Astrocyte (in vitro differentiated cells and primary cell): ENCODE results near the gene TPPP2. TPM values are rescaled to one million over a fixed set of nuclear protein-coding genes. Genes with fewer than 3 reads are reported as not detected.

ENCODE experiments used
- DNase-seq: peaks from one replicate; pipeline ENCODE4 v3.0.0-alpha.2; 2010; ENCODE audit warnings: low read depth
- FAIRE-seq: peaks from 2 replicates; lab custom pipeline; 2011; peaks lifted over from hg19 to GRCh38; lab: Jason Lieb, UNC
- H2AFZ ChIP-seq: 2 replicates; pipeline ENCODE4 v1.6.0; 2012; ENCODE audit warnings: low read depth, low read length, inconsistent platforms
- H3K27ac ChIP-seq: 2 replicates; pipeline ENCODE4 v1.5.1; 2011; ENCODE audit warnings: low read depth, low read length, inconsistent platforms
- H3K27me3 ChIP-seq: 2 replicates; pipeline ENCODE4 v1.6.0; 2011; ENCODE audit warnings: low read length, inconsistent platforms; ENCODE audit not compliant: insufficient read depth
- H3K36me3 ChIP-seq: 2 replicates; pipeline ENCODE4 v1.5.1; 2011; ENCODE audit warnings: low read length, inconsistent platforms; ENCODE audit not compliant: insufficient read depth
- H3K4me1 ChIP-seq: 2 replicates; pipeline ENCODE4 v1.5.1; 2011; ENCODE audit warnings: low read length, inconsistent platforms; ENCODE audit not compliant: insufficient read depth
- H3K4me2 ChIP-seq: 2 replicates; pipeline ENCODE4 v1.6.0; 2012; ENCODE audit warnings: low read length, inconsistent platforms
- H3K4me3 ChIP-seq: 2 replicates; pipeline ENCODE4 v1.5.1; 2011; ENCODE audit warnings: low read depth, mild to moderate bottlenecking, low read length, inconsistent platforms; ENCODE audit not compliant: insufficient read depth
- H3K79me2 ChIP-seq: 2 replicates; pipeline ENCODE4 v1.6.0; 2012; ENCODE audit warnings: mild to moderate bottlenecking, low read length, inconsistent platforms; ENCODE audit not compliant: insufficient read depth
- H3K9ac ChIP-seq: 2 replicates; pipeline ENCODE4 v1.6.0; 2012; ENCODE audit warnings: mild to moderate bottlenecking, low read length, inconsistent platforms
- H3K9me3 ChIP-seq: 2 replicates; pipeline ENCODE4 v1.5.1; 2012; ENCODE audit warnings: low read depth, mild to moderate bottlenecking, low read length, inconsistent platforms; ENCODE audit not compliant: insufficient read depth
- H4K20me1 ChIP-seq: 2 replicates; pipeline ENCODE4 v1.6.0; 2012; ENCODE audit warnings: low read length, inconsistent platforms; ENCODE audit not compliant: insufficient read depth
- H3K27ac Mint-ChIP-seq: one replicate; pipeline ENCODE4 v1.8.0; 2021; ENCODE audit warnings: mild to moderate bottlenecking, mixed read lengths; ENCODE audit not compliant: unreplicated experiment
- H3K27me3 Mint-ChIP-seq: one replicate; pipeline ENCODE4 v1.8.0; 2021; ENCODE audit warnings: low read depth, mixed read lengths; ENCODE audit not compliant: unreplicated experiment
- H3K36me3 Mint-ChIP-seq: one replicate; pipeline ENCODE4 v1.8.0; 2021; ENCODE audit warnings: low read depth, mixed read lengths; ENCODE audit not compliant: unreplicated experiment
- H3K4me1 Mint-ChIP-seq: one replicate; pipeline ENCODE4 v1.8.0; 2021; ENCODE audit warnings: low read depth, mixed read lengths; ENCODE audit not compliant: unreplicated experiment
- H3K4me3 Mint-ChIP-seq: one replicate; pipeline ENCODE4 v1.8.0; 2021; ENCODE audit warnings: mild to moderate bottlenecking, moderate library complexity, mixed read lengths; ENCODE audit not compliant: unreplicated experiment
- H3K9me3 Mint-ChIP-seq: one replicate; pipeline ENCODE4 v1.8.0; 2021; ENCODE audit warnings: mild to moderate bottlenecking, mixed read lengths; ENCODE audit not compliant: unreplicated experiment
- EZH2 ChIP-seq: IDR thresholded peaks from 2 replicates; pipeline ENCODE4 v1.6.1; 2012; ENCODE audit warnings: mild to moderate bottlenecking, low read length, inconsistent platforms; ENCODE audit not compliant: insufficient read depth
- total RNA-seq: library from RNA; stranded (reverse); gene quantifications from 2 replicates; pipeline ENCODE4 v1.2.1, GENCODE V29; 2021
- TF ChIP-seq, protein P1 (sequence below): IDR thresholded peaks from 2 replicates; pipeline ENCODE4 v1.5.1; 2011; ENCODE audit warnings: low read depth, mild to moderate bottlenecking, inconsistent platforms, low read length, moderate library complexity; ENCODE audit not compliant: insufficient read depth

Gene TPPP2
- total RNA-seq, 1 donor from 2014 or later = not detected

DNA sequence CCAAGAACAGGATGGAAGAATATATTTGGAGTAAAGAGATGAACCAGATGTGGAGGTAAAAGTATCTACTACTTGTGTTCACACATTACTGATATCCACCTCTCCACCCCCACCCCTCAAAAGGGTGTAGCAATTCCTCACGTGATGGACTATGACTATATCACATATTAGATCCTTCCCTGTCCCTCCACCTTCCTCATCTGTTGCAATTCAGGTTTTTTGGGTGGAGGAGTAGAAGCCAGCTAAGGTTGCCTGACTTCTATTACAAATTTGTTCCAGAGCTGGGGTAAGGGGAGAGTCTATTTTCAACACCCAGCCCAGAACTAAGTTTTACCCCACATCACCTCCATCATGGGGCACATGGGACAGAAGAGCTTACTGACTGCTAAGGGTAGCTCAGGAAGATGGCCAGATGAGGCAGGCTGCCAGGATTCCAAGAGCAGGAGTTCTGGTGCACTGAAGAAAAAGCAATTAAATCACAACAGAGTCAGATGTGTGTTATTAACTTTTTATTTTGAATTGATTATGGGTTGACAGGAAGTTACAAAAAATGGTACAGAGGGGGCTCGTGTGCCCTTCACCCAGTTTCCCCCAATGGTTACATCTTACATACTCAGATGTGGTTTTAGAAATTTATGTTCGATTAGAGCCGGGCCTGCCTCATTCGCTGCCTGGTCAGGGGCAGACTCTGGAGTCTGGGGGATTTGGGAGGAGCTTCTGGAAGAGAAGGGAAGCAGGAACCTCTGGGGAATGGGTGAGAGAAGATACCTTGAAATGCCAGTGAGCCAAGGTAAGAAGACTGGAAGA, 2.5 kb downstream of the TPPP2 start:
- no peak overlapping the region for H3K27ac Mint-ChIP-seq
- no peak overlapping the region for H3K4me2 ChIP-seq
- H3K9me3 Mint-ChIP-seq = peaks cover 6% of the 10 kb centered on the region
- H3K9ac ChIP-seq = no peak overlapping the region
- TF ChIP-seq EZH2 = no peak
- TF ChIP-seq, protein P1, sequence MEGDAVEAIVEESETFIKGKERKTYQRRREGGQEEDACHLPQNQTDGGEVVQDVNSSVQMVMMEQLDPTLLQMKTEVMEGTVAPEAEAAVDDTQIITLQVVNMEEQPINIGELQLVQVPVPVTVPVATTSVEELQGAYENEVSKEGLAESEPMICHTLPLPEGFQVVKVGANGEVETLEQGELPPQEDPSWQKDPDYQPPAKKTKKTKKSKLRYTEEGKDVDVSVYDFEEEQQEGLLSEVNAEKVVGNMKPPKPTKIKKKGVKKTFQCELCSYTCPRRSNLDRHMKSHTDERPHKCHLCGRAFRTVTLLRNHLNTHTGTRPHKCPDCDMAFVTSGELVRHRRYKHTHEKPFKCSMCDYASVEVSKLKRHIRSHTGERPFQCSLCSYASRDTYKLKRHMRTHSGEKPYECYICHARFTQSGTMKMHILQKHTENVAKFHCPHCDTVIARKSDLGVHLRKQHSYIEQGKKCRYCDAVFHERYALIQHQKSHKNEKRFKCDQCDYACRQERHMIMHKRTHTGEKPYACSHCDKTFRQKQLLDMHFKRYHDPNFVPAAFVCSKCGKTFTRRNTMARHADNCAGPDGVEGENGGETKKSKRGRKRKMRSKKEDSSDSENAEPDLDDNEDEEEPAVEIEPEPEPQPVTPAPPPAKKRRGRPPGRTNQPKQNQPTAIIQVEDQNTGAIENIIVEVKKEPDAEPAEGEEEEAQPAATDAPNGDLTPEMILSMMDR = no peak
- peaks cover 57% of the 10 kb centered on the region for H3K27me3 Mint-ChIP-seq
- H3K4me3 ChIP-seq = no peak overlapping the region
- no peaks in the 10 kb centered on the region for H4K20me1 ChIP-seq
- DNase-seq (no peak), FAIRE-seq (no peak)
- H3K36me3 ChIP-seq = no peaks in the 10 kb centered on the region
- H3K9me3 ChIP-seq = no peaks in the 10 kb centered on the region
- H3K79me2 ChIP-seq = no peaks in the 10 kb centered on the region
- H3K4me1 ChIP-seq = no peaks in the 10 kb centered on the region
- no peak overlapping the region for H2AFZ ChIP-seq
- peaks cover 3% of the 10 kb centered on the region for H3K4me1 Mint-ChIP-seq
- H3K27me3 ChIP-seq = peaks cover 13% of the 10 kb centered on the region
- H3K4me3 Mint-ChIP-seq = no peak overlapping the region
- no peaks in the 10 kb centered on the region for H3K36me3 Mint-ChIP-seq
- H3K27ac ChIP-seq = no peak overlapping the region

GRCh38 chr14:21033133-21033698, 3.2 kb downstream of the TPPP2 start:
- FAIRE-seq (no peak), DNase-seq (no peak)
- no peak overlapping the region for H3K4me2 ChIP-seq
- H3K36me3 Mint-ChIP-seq = no peaks in the 10 kb centered on the region
- H3K9ac ChIP-seq = no peak overlapping the region
- H3K36me3 ChIP-seq = no peaks in the 10 kb centered on the region
- peaks cover 57% of the 10 kb centered on the region for H3K27me3 Mint-ChIP-seq
- H3K4me3 Mint-ChIP-seq = no peak overlapping the region
- no peaks in the 10 kb centered on the region for H3K79me2 ChIP-seq
- no peaks in the 10 kb centered on the region for H4K20me1 ChIP-seq
- H2AFZ ChIP-seq = no peak overlapping the region
- TF ChIP-seq EZH2 = no peak
- TF ChIP-seq, protein P1 = no peak
- peaks cover 13% of the 10 kb centered on the region for H3K27me3 ChIP-seq
- H3K9me3 Mint-ChIP-seq = peaks cover 6% of the 10 kb centered on the region
- H3K4me3 ChIP-seq = no peak overlapping the region
- no peak overlapping the region for H3K27ac Mint-ChIP-seq
- no peaks in the 10 kb centered on the region for H3K4me1 ChIP-seq
- H3K4me1 Mint-ChIP-seq = peaks cover 3% of the 10 kb centered on the region
- no peak overlapping the region for H3K27ac ChIP-seq
- no peaks in the 10 kb centered on the region for H3K9me3 ChIP-seq

GRCh38 chr14:21034707-21035106, 4.7 kb downstream of the TPPP2 start, which contains the start of gene RNASE13:
RNASE13 (minus strand) TSS chr14:21034807; CDS start chr14:21034288, 519 bp downstream.
- Histone ChIP-seq H4K20me1 (no peaks in the 10 kb centered on the region), H3K27me3 (peaks cover 13% of the 10 kb centered on the region), H3K4me3 (no peak within 1 kb of the TSS), H3K79me2 (no peaks in the 10 kb centered on the region), H3K9ac (no peak within 1 kb of the TSS), H3K4me1 (no peaks in the 10 kb centered on the region), H3K9me3 (no peaks in the 10 kb centered on the region), H3K27ac (no peak within 1 kb of the TSS), H3K4me2 (no peak within 1 kb of the TSS), H2AFZ (no peak within 1 kb of the TSS), H3K36me3 (no peaks in the 10 kb centered on the region)
- TF ChIP-seq, protein P1 = no peak
- no peak for TF ChIP-seq EZH2
- Mint-ChIP-seq H3K9me3 (peaks cover 6% of the 10 kb centered on the region), H3K4me1 (peaks cover 12% of the 10 kb centered on the region), H3K4me3 (no peak within 1 kb of the TSS), H3K27me3 (peaks cover 54% of the 10 kb centered on the region), H3K27ac (no peak within 1 kb of the TSS), H3K36me3 (no peaks in the 10 kb centered on the region)
- DNase-seq (no peak), FAIRE-seq (no peak)
